Nephron progenitor cell (in vitro differentiated cells): ENCODE measurements around the gene DUX4.
A peak's percentile ranks its signal among the peaks of the same experiment; 100 is the strongest.
"Not testable (repeated sequence)": the region's sequence is repeated elsewhere in the genome, so short reads cannot be mapped to it uniquely, and the experiment has no call there.

Experiments used
- DNase-seq: peaks from one replicate; pipeline ENCODE4 v3.0.0; 2021
- H3K27ac Mint-ChIP-seq: 2 replicates; pipeline ENCODE4 v1.8.0; 2021; ENCODE audit warnings: mild to moderate bottlenecking, moderate library complexity, mixed read lengths
- H3K27me3 Mint-ChIP-seq: 2 replicates; pipeline ENCODE4 v1.8.0; 2021; ENCODE audit warnings: mild to moderate bottlenecking, low read depth, mixed read lengths; ENCODE audit not compliant: poor library complexity
- H3K36me3 Mint-ChIP-seq: 2 replicates; pipeline ENCODE4 v1.8.0; 2021; ENCODE audit warnings: low read depth, mixed read lengths
- H3K4me1 Mint-ChIP-seq: 2 replicates; pipeline ENCODE4 v1.8.0; 2021; ENCODE audit warnings: mixed read lengths
- H3K4me3 Mint-ChIP-seq: 2 replicates; pipeline ENCODE4 v1.8.0; 2021; ENCODE audit warnings: mild to moderate bottlenecking, moderate library complexity, mixed read lengths
- H3K9me3 Mint-ChIP-seq: 2 replicates; pipeline ENCODE4 v1.8.0; 2021; ENCODE audit warnings: mild to moderate bottlenecking, moderate library complexity, mixed read lengths

DUX4 gene

DNA sequence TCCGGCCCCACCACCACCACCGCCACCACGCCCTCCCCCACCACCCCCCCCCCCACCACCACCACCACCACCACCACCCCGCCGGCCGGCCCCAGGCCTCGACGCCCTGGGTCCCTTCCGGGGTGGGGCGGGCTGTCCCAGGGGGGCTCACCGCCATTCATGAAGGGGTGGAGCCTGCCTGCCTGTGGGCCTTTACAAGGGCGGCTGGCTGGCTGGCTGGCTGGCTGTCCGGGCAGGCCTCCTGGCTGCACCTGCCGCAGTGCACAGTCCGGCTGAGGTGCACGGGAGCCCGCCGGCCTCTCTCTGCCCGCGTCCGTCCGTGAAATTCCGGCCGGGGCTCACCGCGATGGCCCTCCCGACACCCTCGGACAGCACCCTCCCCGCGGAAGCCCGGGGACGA is at the start of gene DUX4:
TSS of gene DUX4 (plus strand) at position 347 of the 400 bp plus-strand sequence. CDS start at position 347, 0 bp downstream.
- H3K36me3 Mint-ChIP-seq, H3K27me3 Mint-ChIP-seq, H3K4me3 Mint-ChIP-seq, H3K9me3 Mint-ChIP-seq, H3K27ac Mint-ChIP-seq, H3K4me1 Mint-ChIP-seq, DNase-seq: not testable (repeated sequence)

DNA sequence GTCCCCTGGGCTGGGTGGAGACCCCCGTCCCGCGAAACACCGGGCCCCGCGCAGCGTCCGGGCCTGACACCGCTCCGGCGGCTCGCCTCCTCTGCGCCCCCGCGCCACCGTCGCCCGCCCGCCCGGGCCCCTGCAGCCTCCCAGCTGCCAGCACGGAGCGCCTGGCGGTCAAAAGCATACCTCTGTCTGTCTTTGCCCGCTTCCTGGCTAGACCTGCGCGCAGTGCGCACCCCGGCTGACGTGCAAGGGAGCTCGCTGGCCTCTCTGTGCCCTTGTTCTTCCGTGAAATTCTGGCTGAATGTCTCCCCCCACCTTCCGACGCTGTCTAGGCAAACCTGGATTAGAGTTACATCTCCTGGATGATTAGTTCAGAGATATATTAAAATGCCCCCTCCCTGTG is 1.9 kb downstream of the DUX4 start:
- H3K27me3 Mint-ChIP-seq, DNase-seq, H3K36me3 Mint-ChIP-seq, H3K4me3 Mint-ChIP-seq, H3K4me1 Mint-ChIP-seq, H3K27ac Mint-ChIP-seq: not testable (repeated sequence)
- peaks cover 16% of the 10 kb centered on the region for H3K9me3 Mint-ChIP-seq

DNA sequence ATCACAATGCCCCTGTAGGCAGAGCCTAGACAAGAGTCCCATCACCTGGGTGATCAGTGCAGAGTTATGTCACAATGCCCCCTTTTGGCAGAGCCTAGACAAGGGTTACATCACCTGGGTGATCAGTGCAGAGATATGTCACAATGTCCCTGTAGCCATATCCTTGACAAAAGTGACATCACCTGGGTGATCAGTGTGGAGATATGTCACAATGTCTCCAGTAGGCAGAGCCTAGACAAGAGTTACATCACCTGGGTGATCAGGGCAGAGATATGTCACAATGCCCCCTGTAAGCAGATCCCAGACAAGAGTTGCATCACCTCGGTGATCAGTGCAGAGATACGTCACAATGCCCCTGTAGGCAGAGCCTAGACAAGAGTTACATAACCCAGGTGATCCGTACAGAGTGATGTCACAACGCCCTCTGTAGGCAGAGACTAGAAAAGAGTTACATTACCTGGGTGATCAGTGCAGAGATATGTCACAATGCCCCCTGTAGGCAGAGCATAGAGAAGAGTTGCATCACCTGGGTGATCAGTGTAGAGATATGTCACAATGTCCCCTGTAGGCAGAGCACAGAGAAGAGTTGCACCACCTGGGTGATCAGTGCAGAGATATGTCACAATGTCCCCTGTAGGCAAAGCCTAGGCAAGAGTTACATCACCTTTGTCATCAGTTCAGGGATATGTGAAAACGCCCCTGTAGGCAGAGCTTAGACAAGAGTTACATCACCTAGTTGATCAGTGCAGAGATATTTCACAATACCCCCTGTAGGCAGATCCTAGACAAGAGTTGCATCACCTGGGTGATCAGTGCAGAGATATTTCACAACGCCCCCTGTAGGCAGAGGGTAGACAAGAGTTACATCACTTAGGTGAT is 4.4 kb downstream of the DUX4 start:
- H3K4me1 Mint-ChIP-seq, H3K27me3 Mint-ChIP-seq, H3K27ac Mint-ChIP-seq, DNase-seq, H3K36me3 Mint-ChIP-seq, H3K4me3 Mint-ChIP-seq: not testable (repeated sequence)
- H3K9me3 Mint-ChIP-seq: peaks cover 21% of the 10 kb centered on the region

DNA sequence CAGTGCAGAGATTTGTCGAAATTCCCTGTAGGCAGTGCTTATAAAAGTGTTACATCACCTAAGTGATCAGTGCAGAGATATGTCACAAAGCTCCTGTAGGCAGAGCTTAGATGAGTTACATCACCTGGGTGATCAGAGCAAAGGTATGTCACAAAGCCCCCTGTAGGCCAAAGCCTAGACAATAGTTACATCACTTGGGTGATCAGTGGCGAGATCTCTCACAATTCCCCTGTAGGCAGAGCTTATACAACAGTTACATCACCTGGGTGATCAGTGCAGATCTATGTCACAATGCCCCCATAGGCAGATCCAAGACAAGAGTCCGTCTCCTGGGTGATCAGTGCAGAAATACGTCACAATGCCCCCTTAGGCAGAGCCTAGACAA is 5.0 kb downstream of the DUX4 start:
- not testable (repeated sequence) for H3K36me3 Mint-ChIP-seq, H3K4me1 Mint-ChIP-seq, H3K27ac Mint-ChIP-seq, H3K27me3 Mint-ChIP-seq, H3K4me3 Mint-ChIP-seq, DNase-seq
- H3K9me3 Mint-ChIP-seq: peaks cover 21% of the 10 kb centered on the region

DNA sequence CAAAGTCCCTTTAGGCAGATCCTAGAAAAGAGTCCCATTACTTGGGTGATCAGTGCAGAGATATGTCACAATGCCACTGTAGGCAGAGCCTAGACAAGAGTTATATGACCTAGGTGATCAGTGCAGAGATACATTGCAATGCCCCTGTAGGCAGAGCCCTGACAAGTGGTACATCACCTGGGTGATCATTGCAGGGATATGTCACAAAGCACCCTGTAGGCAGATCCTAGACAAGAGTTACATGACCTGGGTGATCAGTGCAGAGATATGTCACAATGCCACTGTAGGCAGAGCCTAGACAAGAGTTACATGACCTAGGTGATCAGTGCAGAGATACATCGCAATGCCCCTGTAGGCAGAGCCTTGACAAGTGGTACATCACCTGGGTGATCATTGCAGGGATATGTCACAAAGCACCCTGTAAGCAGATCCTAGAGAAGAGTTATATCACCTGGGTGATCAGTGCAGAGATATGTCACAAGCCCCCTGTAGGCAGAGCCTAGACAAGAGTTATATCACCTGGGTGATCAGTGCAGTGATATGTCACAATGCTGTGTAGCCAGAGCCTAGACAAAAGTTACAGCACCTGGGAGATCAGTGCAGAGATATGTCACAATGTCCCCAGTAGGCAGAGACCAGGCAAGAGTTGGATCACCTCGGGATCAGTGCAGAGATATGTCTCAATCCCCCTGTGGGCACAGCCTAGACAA is 5.6 kb downstream of the DUX4 start:
- peaks cover 21% of the 10 kb centered on the region for H3K9me3 Mint-ChIP-seq
- not testable (repeated sequence) for H3K27me3 Mint-ChIP-seq, H3K4me1 Mint-ChIP-seq, H3K36me3 Mint-ChIP-seq, DNase-seq, H3K27ac Mint-ChIP-seq, H3K4me3 Mint-ChIP-seq

DNA sequence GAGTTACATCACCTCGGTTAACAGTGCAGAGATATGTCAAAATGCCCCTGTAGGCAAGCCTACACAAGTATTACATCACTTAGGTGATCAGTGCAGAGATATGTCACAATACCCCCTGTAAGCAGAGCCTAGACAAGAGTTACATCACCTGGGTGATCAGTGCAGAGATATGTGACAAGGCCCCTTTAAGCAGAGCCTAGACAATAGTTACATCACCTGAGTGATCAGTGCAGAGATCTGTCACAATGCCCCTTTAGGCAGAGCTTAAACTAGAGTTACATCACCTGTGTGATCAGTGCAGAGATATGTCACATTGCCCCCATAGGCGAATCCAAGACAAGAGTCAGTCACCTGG is 6.1 kb downstream of the DUX4 start:
- DNase-seq, H3K4me1 Mint-ChIP-seq, H3K36me3 Mint-ChIP-seq, H3K27ac Mint-ChIP-seq, H3K4me3 Mint-ChIP-seq, H3K27me3 Mint-ChIP-seq: not testable (repeated sequence)
- peaks cover 21% of the 10 kb centered on the region for H3K9me3 Mint-ChIP-seq

DNA sequence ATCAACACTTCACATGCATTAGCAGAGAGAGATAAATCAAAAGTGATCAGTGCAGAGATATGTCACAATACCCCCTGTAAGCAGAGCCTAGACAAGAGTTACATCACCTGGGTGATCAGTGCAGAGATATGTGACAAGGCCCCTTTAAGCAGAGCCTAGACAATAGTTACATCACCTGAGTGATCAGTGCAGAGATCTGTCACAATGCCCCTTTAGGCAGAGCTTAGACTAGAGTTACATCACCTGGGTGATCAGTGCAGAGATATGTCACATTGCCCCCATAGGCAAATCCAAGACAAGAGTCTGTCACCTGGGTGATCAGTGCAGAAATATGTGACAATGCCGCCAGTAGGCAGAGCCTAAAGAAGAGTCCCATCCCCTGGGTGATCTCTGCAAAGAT is 7.4 kb downstream of the DUX4 start:
- not testable (repeated sequence) for H3K27ac Mint-ChIP-seq, H3K4me3 Mint-ChIP-seq, H3K4me1 Mint-ChIP-seq, H3K27me3 Mint-ChIP-seq, DNase-seq, H3K36me3 Mint-ChIP-seq
- H3K9me3 Mint-ChIP-seq: peaks cover 16% of the 10 kb centered on the region

DNA sequence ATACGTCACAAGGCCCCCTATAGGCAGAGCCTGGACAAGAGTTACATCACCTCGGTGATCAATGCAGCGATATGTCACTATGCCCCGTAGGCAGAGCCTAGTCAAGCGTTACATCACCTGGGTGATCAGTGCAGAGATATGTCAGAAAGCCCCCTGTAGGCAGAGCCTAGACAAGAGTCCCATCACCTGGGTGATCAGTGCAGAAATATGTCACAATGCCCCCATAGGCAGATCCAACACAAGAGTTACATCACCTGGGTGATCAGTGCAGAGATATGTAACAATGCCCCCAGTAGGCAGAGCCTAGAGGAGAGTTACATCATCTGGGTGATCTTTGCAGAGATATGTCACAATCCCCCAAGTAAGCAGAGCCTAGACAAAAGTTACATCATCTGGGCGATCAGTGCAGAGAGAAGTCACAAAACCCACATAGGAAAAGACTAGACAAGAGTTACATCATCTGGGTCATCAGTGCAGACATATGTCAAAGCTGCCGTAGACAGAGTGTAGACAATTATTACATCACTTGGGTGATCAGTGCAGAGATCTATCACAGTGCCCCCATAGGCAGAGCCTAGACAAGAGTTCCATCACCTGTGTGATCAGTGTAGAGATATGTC is 8.0 kb downstream of the DUX4 start:
- not testable (repeated sequence) for H3K4me1 Mint-ChIP-seq, H3K27ac Mint-ChIP-seq, H3K4me3 Mint-ChIP-seq, H3K36me3 Mint-ChIP-seq, H3K27me3 Mint-ChIP-seq
- DNase-seq: peak; percentile 1
- H3K9me3 Mint-ChIP-seq: peaks cover 16% of the 10 kb centered on the region

DNA sequence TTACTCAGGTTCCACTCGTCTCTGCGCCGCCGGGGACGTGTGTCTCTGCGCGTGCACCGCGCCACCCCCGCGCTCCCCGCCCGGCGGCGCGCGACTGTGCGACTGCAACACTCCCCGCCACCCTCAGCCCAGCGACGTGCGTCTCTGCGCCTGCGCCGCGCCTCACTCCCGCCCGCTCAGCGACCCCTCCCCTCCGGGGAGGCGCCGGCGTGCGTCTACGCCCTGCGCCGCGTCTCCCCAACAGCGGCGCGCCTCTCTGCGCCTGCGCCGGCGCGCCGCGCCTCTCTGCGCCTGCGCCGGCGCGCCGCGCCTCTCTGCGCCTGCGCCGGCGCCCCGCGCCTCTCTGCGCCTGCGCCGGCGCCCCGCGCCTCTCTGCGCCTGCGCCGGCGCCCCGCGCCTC is 29.9 kb downstream of the DUX4 start:
- H3K36me3 Mint-ChIP-seq, H3K27me3 Mint-ChIP-seq, H3K27ac Mint-ChIP-seq, H3K4me1 Mint-ChIP-seq, H3K9me3 Mint-ChIP-seq, H3K4me3 Mint-ChIP-seq: not testable (repeated sequence)
- peak; percentile 1 for DNase-seq
